Sigmoid colon (tissue), 4 donors: ENCODE results near the gene AP3B1.

Source experiments
- POLR2AphosphoS5 ChIP-seq, 4 donors: sonication (generic); formaldehyde crosslinking; IDR thresholded peaks; one replicate each; pipeline ENCODE4 v1.6.1; 2017; ENCODE audit warnings: antibody characterized with exemption in 4 of 4
- TF ChIP-seq, protein P1 (sequence below), 4 experiments: fragments of 450-650 bp in 3 of 4; fragments of 200-600 bp in 1 of 4; IDR thresholded peaks; one replicate each; pipeline ENCODE4 v1.5.1; 2016 to 2019; ENCODE audit warnings: antibody characterized with exemption in 4 of 4, mild to moderate bottlenecking in 3 of 4, moderate library complexity in 2 of 4

- TF ChIP-seq, protein P1, sequence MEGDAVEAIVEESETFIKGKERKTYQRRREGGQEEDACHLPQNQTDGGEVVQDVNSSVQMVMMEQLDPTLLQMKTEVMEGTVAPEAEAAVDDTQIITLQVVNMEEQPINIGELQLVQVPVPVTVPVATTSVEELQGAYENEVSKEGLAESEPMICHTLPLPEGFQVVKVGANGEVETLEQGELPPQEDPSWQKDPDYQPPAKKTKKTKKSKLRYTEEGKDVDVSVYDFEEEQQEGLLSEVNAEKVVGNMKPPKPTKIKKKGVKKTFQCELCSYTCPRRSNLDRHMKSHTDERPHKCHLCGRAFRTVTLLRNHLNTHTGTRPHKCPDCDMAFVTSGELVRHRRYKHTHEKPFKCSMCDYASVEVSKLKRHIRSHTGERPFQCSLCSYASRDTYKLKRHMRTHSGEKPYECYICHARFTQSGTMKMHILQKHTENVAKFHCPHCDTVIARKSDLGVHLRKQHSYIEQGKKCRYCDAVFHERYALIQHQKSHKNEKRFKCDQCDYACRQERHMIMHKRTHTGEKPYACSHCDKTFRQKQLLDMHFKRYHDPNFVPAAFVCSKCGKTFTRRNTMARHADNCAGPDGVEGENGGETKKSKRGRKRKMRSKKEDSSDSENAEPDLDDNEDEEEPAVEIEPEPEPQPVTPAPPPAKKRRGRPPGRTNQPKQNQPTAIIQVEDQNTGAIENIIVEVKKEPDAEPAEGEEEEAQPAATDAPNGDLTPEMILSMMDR (IDR thresholded peaks at IDR 0.05): no peak
- TF ChIP-seq POLR2AphosphoS5 (IDR thresholded peaks at IDR 0.05): no peak
These were observed 19.8 kb downstream of the AP3B1 start for GRCh38 chr5:78274540-78275197.
